T-helper 2 cell treated with Interferon-gamma antibody and Interleukin-4, amounts not matched to agents 5 μg/mL and 100 μg/mL, for 36 hours (primary cell): ENCODE measurements around the gene HFM1.

Source experiments
- DNase-seq: peaks from one replicate; pipeline ENCODE4 v3.0.0; 2021; ENCODE audit warnings: low spot score
- H3K27ac Mint-ChIP-seq: one replicate; pipeline ENCODE4 v1.8.0; 2021; ENCODE audit warnings: mild to moderate bottlenecking, mixed read lengths
- H3K27me3 Mint-ChIP-seq: one replicate; pipeline ENCODE4 v1.8.0; 2021; ENCODE audit warnings: low read depth, mixed read lengths
- H3K36me3 Mint-ChIP-seq: one replicate; pipeline ENCODE4 v1.8.0; 2021; ENCODE audit warnings: low read depth, mixed read lengths
- H3K4me1 Mint-ChIP-seq: one replicate; pipeline ENCODE4 v1.8.0; 2021; ENCODE audit warnings: low read depth, mixed read lengths
- H3K4me3 Mint-ChIP-seq: one replicate; pipeline ENCODE4 v1.8.0; 2022; ENCODE audit warnings: mild to moderate bottlenecking, moderate library complexity, mixed read lengths
- H3K9me3 Mint-ChIP-seq: one replicate; pipeline ENCODE4 v1.8.0; 2021; ENCODE audit warnings: mixed read lengths

The HFM1 gene

GRCh38 chr1:91273875-91274274, 130.8 kb downstream of the HFM1 start:
- no peak for DNase-seq
- no peak overlapping the region for H3K4me3 Mint-ChIP-seq
- H3K9me3 Mint-ChIP-seq: no peaks in the 10 kb centered on the region
- no peak overlapping the region for H3K27ac Mint-ChIP-seq
- H3K36me3 Mint-ChIP-seq: no peaks in the 10 kb centered on the region
- peaks cover 5% of the 10 kb centered on the region for H3K27me3 Mint-ChIP-seq
- H3K4me1 Mint-ChIP-seq: no peaks in the 10 kb centered on the region

- no peak for DNase-seq
- Mint-ChIP-seq H3K4me1 (no peaks in the 10 kb centered on the region), H3K4me3 (no peak overlapping the region), H3K27ac (no peak overlapping the region), H3K9me3 (no peaks in the 10 kb centered on the region), H3K27me3 (peaks cover 15% of the 10 kb centered on the region), H3K36me3 (no peaks in the 10 kb centered on the region)
Measured at GRCh38 chr1:91261655-91262054, 143.0 kb downstream of the HFM1 start.

GRCh38 chr1:91245435-91245834, 159.2 kb downstream of the HFM1 start:
- peaks cover 6% of the 10 kb centered on the region for H3K27me3 Mint-ChIP-seq
- no peak overlapping the region for H3K27ac Mint-ChIP-seq
- H3K9me3 Mint-ChIP-seq: no peaks in the 10 kb centered on the region
- no peak overlapping the region for H3K4me3 Mint-ChIP-seq
- DNase-seq: no peak
- H3K4me1 Mint-ChIP-seq: no peaks in the 10 kb centered on the region
- H3K36me3 Mint-ChIP-seq: no peaks in the 10 kb centered on the region

GRCh38 chr1:91244737-91245136, 159.9 kb downstream of the HFM1 start:
- peaks cover 5% of the 10 kb centered on the region for H3K27me3 Mint-ChIP-seq
- no peaks in the 10 kb centered on the region for H3K4me1 Mint-ChIP-seq
- no peaks in the 10 kb centered on the region for H3K9me3 Mint-ChIP-seq
- H3K4me3 Mint-ChIP-seq: no peak overlapping the region
- H3K27ac Mint-ChIP-seq: no peak overlapping the region
- DNase-seq: no peak
- no peaks in the 10 kb centered on the region for H3K36me3 Mint-ChIP-seq

GRCh38 chr1:91243171-91243570, 161.5 kb downstream of the HFM1 start:
- H3K9me3 Mint-ChIP-seq: no peaks in the 10 kb centered on the region
- no peak overlapping the region for H3K27ac Mint-ChIP-seq
- peaks cover 3% of the 10 kb centered on the region for H3K27me3 Mint-ChIP-seq

GRCh38 chr1:91234181-91234580, 170.5 kb downstream of the HFM1 start:
- DNase-seq: no peak
- H3K4me1 Mint-ChIP-seq: no peaks in the 10 kb centered on the region
- no peak overlapping the region for H3K27ac Mint-ChIP-seq
- H3K27me3 Mint-ChIP-seq: peaks cover 1% of the 10 kb centered on the region
- no peak overlapping the region for H3K4me3 Mint-ChIP-seq
- no peaks in the 10 kb centered on the region for H3K36me3 Mint-ChIP-seq
- no peaks in the 10 kb centered on the region for H3K9me3 Mint-ChIP-seq

More at GRCh38 chr1:91243171-91243570, 161.5 kb downstream of the HFM1 start:
- DNase-seq: no peak
- H3K4me1 Mint-ChIP-seq: no peaks in the 10 kb centered on the region
- no peak overlapping the region for H3K4me3 Mint-ChIP-seq
- no peaks in the 10 kb centered on the region for H3K36me3 Mint-ChIP-seq

- Mint-ChIP-seq H3K9me3 (no peaks in the 10 kb centered on the region), H3K4me1 (no peaks in the 10 kb centered on the region), H3K4me3 (no peak overlapping the region), H3K36me3 (no peaks in the 10 kb centered on the region), H3K27ac (no peak overlapping the region), H3K27me3 (no peaks in the 10 kb centered on the region)
- no peak for DNase-seq
Measured at GRCh38 chr1:91226741-91227140, 177.9 kb downstream of the HFM1 start.

GRCh38 chr1:91224878-91225277, 179.8 kb downstream of the HFM1 start:
- no peak for DNase-seq
- H3K4me1 Mint-ChIP-seq: no peaks in the 10 kb centered on the region
- no peak overlapping the region for H3K27ac Mint-ChIP-seq
- no peak overlapping the region for H3K4me3 Mint-ChIP-seq
- H3K9me3 Mint-ChIP-seq: no peaks in the 10 kb centered on the region
- no peaks in the 10 kb centered on the region for H3K27me3 Mint-ChIP-seq
- H3K36me3 Mint-ChIP-seq: no peaks in the 10 kb centered on the region

GRCh38 chr1:91221017-91221416, 183.6 kb downstream of the HFM1 start:
- Mint-ChIP-seq H3K4me3 (no peak overlapping the region), H3K9me3 (no peaks in the 10 kb centered on the region), H3K36me3 (no peaks in the 10 kb centered on the region), H3K27ac (no peak overlapping the region), H3K27me3 (no peaks in the 10 kb centered on the region), H3K4me1 (no peaks in the 10 kb centered on the region)
- no peak for DNase-seq

GRCh38 chr1:91217911-91218310, 186.7 kb downstream of the HFM1 start:
- H3K4me1 Mint-ChIP-seq: no peaks in the 10 kb centered on the region
- no peak for DNase-seq
- H3K4me3 Mint-ChIP-seq: no peak overlapping the region
- H3K27me3 Mint-ChIP-seq: no peaks in the 10 kb centered on the region
- no peaks in the 10 kb centered on the region for H3K36me3 Mint-ChIP-seq
- no peak overlapping the region for H3K27ac Mint-ChIP-seq
- no peaks in the 10 kb centered on the region for H3K9me3 Mint-ChIP-seq
